Measurements from ENCODE around the gene NLGN1.

- TF ChIP-seq EZH2 (IDR thresholded peaks at IDR 0.05; ENCODE audit: borderline replicate concordance, insufficient read depth, low read length, poor library complexity, severe bottlenecking) = no peak
- TF ChIP-seq, protein P1, sequence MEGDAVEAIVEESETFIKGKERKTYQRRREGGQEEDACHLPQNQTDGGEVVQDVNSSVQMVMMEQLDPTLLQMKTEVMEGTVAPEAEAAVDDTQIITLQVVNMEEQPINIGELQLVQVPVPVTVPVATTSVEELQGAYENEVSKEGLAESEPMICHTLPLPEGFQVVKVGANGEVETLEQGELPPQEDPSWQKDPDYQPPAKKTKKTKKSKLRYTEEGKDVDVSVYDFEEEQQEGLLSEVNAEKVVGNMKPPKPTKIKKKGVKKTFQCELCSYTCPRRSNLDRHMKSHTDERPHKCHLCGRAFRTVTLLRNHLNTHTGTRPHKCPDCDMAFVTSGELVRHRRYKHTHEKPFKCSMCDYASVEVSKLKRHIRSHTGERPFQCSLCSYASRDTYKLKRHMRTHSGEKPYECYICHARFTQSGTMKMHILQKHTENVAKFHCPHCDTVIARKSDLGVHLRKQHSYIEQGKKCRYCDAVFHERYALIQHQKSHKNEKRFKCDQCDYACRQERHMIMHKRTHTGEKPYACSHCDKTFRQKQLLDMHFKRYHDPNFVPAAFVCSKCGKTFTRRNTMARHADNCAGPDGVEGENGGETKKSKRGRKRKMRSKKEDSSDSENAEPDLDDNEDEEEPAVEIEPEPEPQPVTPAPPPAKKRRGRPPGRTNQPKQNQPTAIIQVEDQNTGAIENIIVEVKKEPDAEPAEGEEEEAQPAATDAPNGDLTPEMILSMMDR (IDR thresholded peaks at IDR 0.05; ENCODE audit: poor library complexity, severe bottlenecking) = no peak
- TF ChIP-seq MXI1 (conservative IDR thresholded peaks at IDR 0.05; ENCODE audit: poor library complexity, severe bottlenecking) = no peak
- TF ChIP-seq POLR2AphosphoS5 (IDR thresholded peaks at IDR 0.05) = no peak
- no peak for TF ChIP-seq EP300 (conservative IDR thresholded peaks at IDR 0.05; ENCODE audit: poor library complexity, severe bottlenecking)
- TF ChIP-seq REST (IDR thresholded peaks at IDR 0.05; ENCODE audit: borderline replicate concordance) = no peak
- no peak for TF ChIP-seq TAF1 (IDR thresholded peaks at IDR 0.05; ENCODE audit: low read depth)
Observed at GRCh38 chr3:174276826-174277225, 879.3 kb downstream of the NLGN1 start.

Data from neural cell (in vitro differentiated cells).